Measurements from ENCODE around the gene REEP6.
A peak's percentile ranks its signal among the peaks of the same experiment; 100 is the strongest.
"Not testable (repeated sequence)": the region's sequence is repeated elsewhere in the genome, so short reads cannot be mapped to it uniquely, and the experiment has no call there.

Gene REEP6

GRCh38 chr19:1475751-1476437, 15.1 kb upstream of the REEP6 start:
- Histone ChIP-seq H3K4me1 (ENCODE audit: insufficient read depth, poor library complexity, severe bottlenecking) (peaks cover 4% of the 10 kb centered on the region), H3K36me3 (ENCODE audit: low read depth) (peaks cover 18% of the 10 kb centered on the region), H3K27ac (ENCODE audit: poor library complexity, severe bottlenecking) (no peak overlapping the region), H3K4me3 (ENCODE audit: severe bottlenecking) (no peak overlapping the region), H3K27me3 (ENCODE audit: insufficient read depth, poor library complexity, severe bottlenecking) (peaks cover 14% of the 10 kb centered on the region), H3K9me3 (ENCODE audit: severe bottlenecking) (no peaks in the 10 kb centered on the region)
- ATAC-seq (ENCODE audit: low read depth) (no peak), DNase-seq (ENCODE audit: low spot score) (no peak)
- TF ChIP-seq CTCF (IDR thresholded peaks at IDR 0.05; ENCODE audit: poor library complexity, severe bottlenecking), result no peak

GRCh38 chr19:1477056-1477455, 13.9 kb upstream of the REEP6 start:
- H3K4me3 ChIP-seq (ENCODE audit: severe bottlenecking); H3K4me1 ChIP-seq (ENCODE audit: insufficient read depth, poor library complexity, severe bottlenecking); DNase-seq (ENCODE audit: low spot score); ATAC-seq (ENCODE audit: low read depth); H3K27me3 ChIP-seq (ENCODE audit: insufficient read depth, poor library complexity, severe bottlenecking); H3K9me3 ChIP-seq (ENCODE audit: severe bottlenecking); H3K27ac ChIP-seq (ENCODE audit: poor library complexity, severe bottlenecking): not testable (repeated sequence)
- H3K36me3 ChIP-seq (ENCODE audit: low read depth), result peaks cover 18% of the 10 kb centered on the region

GRCh38 chr19:1478934-1479707, 11.9 kb upstream of the REEP6 start, which contains the start of gene C19orf25:
C19orf25 (minus strand) TSS chr19:1479215; CDS start chr19:1478903, 312 bp downstream.
- Histone ChIP-seq H3K4me1 (ENCODE audit: insufficient read depth, poor library complexity, severe bottlenecking) (no peaks in the 10 kb centered on the region), H3K36me3 (ENCODE audit: low read depth) (peaks cover 18% of the 10 kb centered on the region), H3K27me3 (ENCODE audit: insufficient read depth, poor library complexity, severe bottlenecking) (no peaks in the 10 kb centered on the region), H3K9me3 (ENCODE audit: severe bottlenecking) (no peaks in the 10 kb centered on the region), H3K4me3 (ENCODE audit: severe bottlenecking) (peak within 1 kb of the TSS; percentile 54), H3K27ac (ENCODE audit: poor library complexity, severe bottlenecking) (peak within 1 kb of the TSS; percentile 38)
- DNase-seq (ENCODE audit: low spot score) (peak; percentile 90), ATAC-seq (ENCODE audit: low read depth) (peak; percentile 87)
- no peak for TF ChIP-seq CTCF (IDR thresholded peaks at IDR 0.05; ENCODE audit: poor library complexity, severe bottlenecking)

GRCh38 chr19:1481224-1481892, 9.6 kb upstream of the REEP6 start:
- ATAC-seq (ENCODE audit: low read depth) (no peak), DNase-seq (ENCODE audit: low spot score) (no peak)
- Histone ChIP-seq H3K27ac (ENCODE audit: poor library complexity, severe bottlenecking) (no peak overlapping the region), H3K36me3 (ENCODE audit: low read depth) (peaks cover 16% of the 10 kb centered on the region), H3K4me1 (ENCODE audit: insufficient read depth, poor library complexity, severe bottlenecking) (no peaks in the 10 kb centered on the region), H3K4me3 (ENCODE audit: severe bottlenecking) (no peak overlapping the region), H3K9me3 (ENCODE audit: severe bottlenecking) (no peaks in the 10 kb centered on the region), H3K27me3 (ENCODE audit: insufficient read depth, poor library complexity, severe bottlenecking) (no peaks in the 10 kb centered on the region)
- no peak for TF ChIP-seq CTCF (IDR thresholded peaks at IDR 0.05; ENCODE audit: poor library complexity, severe bottlenecking)

- no peak for TF ChIP-seq CTCF (IDR thresholded peaks at IDR 0.05; ENCODE audit: poor library complexity, severe bottlenecking)
- H3K4me3 ChIP-seq (ENCODE audit: severe bottlenecking), result no peak overlapping the region
- no peaks in the 10 kb centered on the region for H3K27me3 ChIP-seq (ENCODE audit: insufficient read depth, poor library complexity, severe bottlenecking)
- H3K36me3 ChIP-seq (ENCODE audit: low read depth), result peaks cover 10% of the 10 kb centered on the region
- H3K27ac ChIP-seq (ENCODE audit: poor library complexity, severe bottlenecking), result no peak overlapping the region
- no peak for DNase-seq (ENCODE audit: low spot score)
- no peaks in the 10 kb centered on the region for H3K9me3 ChIP-seq (ENCODE audit: severe bottlenecking)
- no peak for ATAC-seq (ENCODE audit: low read depth)
- H3K4me1 ChIP-seq (ENCODE audit: insufficient read depth, poor library complexity, severe bottlenecking), result no peaks in the 10 kb centered on the region
Observed at GRCh38 chr19:1481893-1482360, 9.1 kb upstream of the REEP6 start.

Measured in RWPE2 (cell line).